Measurements from ENCODE around the gene EBF3.

DNA sequence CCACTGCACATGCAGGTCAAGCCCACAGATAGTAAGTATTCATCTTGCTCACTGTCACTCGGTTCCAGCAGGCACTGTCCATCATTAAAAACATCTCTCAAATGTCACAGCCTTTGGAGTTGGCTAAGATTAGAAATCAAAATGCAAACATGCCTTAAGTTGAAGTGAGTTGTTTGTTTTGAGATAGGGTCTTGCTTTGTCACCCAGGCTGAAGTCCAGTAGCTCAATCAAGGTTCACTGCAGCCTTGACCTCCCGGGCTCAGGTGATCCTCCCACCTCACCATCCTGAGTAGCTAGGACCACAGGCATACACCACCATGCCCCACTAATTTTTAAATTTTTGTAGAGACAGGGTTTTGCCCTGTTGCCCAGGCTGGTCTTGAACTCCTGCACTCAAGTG lies 98.1 kb downstream of the EBF3 start:
- TF ChIP-seq, protein P1, sequence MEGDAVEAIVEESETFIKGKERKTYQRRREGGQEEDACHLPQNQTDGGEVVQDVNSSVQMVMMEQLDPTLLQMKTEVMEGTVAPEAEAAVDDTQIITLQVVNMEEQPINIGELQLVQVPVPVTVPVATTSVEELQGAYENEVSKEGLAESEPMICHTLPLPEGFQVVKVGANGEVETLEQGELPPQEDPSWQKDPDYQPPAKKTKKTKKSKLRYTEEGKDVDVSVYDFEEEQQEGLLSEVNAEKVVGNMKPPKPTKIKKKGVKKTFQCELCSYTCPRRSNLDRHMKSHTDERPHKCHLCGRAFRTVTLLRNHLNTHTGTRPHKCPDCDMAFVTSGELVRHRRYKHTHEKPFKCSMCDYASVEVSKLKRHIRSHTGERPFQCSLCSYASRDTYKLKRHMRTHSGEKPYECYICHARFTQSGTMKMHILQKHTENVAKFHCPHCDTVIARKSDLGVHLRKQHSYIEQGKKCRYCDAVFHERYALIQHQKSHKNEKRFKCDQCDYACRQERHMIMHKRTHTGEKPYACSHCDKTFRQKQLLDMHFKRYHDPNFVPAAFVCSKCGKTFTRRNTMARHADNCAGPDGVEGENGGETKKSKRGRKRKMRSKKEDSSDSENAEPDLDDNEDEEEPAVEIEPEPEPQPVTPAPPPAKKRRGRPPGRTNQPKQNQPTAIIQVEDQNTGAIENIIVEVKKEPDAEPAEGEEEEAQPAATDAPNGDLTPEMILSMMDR (IDR thresholded peaks at IDR 0.05) = no peak
- TF ChIP-seq POLR2AphosphoS5 (IDR thresholded peaks at IDR 0.05; ENCODE audit: low read depth, low read length) = no peak
- TF ChIP-seq TCF7L2 (IDR thresholded peaks at IDR 0.05; ENCODE audit: low read depth, low read length) = no peak
- no peak for TF ChIP-seq SIN3A (IDR thresholded peaks at IDR 0.05; ENCODE audit: borderline replicate concordance, insufficient read depth, low read depth, low read length)
